Measurements from ENCODE around the gene PERM1.

GRCh38 chr1:963746-964525 lies 18.0 kb downstream of the PERM1 start:
- no peak for TF ChIP-seq POLR2A (IDR thresholded peaks at IDR 0.05)
- TF ChIP-seq, protein P1, sequence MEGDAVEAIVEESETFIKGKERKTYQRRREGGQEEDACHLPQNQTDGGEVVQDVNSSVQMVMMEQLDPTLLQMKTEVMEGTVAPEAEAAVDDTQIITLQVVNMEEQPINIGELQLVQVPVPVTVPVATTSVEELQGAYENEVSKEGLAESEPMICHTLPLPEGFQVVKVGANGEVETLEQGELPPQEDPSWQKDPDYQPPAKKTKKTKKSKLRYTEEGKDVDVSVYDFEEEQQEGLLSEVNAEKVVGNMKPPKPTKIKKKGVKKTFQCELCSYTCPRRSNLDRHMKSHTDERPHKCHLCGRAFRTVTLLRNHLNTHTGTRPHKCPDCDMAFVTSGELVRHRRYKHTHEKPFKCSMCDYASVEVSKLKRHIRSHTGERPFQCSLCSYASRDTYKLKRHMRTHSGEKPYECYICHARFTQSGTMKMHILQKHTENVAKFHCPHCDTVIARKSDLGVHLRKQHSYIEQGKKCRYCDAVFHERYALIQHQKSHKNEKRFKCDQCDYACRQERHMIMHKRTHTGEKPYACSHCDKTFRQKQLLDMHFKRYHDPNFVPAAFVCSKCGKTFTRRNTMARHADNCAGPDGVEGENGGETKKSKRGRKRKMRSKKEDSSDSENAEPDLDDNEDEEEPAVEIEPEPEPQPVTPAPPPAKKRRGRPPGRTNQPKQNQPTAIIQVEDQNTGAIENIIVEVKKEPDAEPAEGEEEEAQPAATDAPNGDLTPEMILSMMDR (IDR thresholded peaks at IDR 0.05) = no peak

All from thyroid gland (tissue), 4 donors.